Uterus (tissue), 4 donors: ENCODE results near the gene FOXC2. TPM values are rescaled to one million over a fixed set of nuclear protein-coding genes. Genes with fewer than 3 reads are reported as not detected.

ENCODE experiments used
- DNase-seq, 2 donors: peaks; one replicate each; pipeline ENCODE4 v3.0.0-alpha.2; 2019 to 2020
- H3K27ac ChIP-seq, 2 donors: fragments of 200-600 bp; sonication (generic); 1 replicate in 1 of 2; 2 replicates in 1 of 2; pipeline ENCODE4 v1.5.1; 2016 to 2018
- H3K27me3 ChIP-seq, 2 donors: fragments of 200-600 bp; sonication (generic); one replicate each; pipeline ENCODE4 v1.5.1; 2018 to 2019; ENCODE audit warnings: control low read depth in 1 of 2
- H3K36me3 ChIP-seq, 2 donors: fragments of 200-600 bp; sonication (generic); one replicate each; pipeline ENCODE4 v1.5.1; 2019; ENCODE audit warnings: control low read depth in 1 of 2
- H3K4me1 ChIP-seq, 2 donors: fragments of 200-600 bp; sonication (generic); one replicate each; pipeline ENCODE4 v1.5.1; 2018 to 2019; ENCODE audit warnings: control low read depth in 1 of 2
- H3K4me3 ChIP-seq, 2 donors: fragments of 200-600 bp; sonication (generic); 1 replicate in 1 of 2; 2 replicates in 1 of 2; pipeline ENCODE4 v1.5.1; 2018 to 2019; ENCODE audit warnings: mild to moderate bottlenecking in 1 of 2
- H3K9me3 ChIP-seq, 2 donors: fragments of 200-600 bp; sonication (generic); one replicate each; pipeline ENCODE4 v1.5.1; 2019; ENCODE audit warnings: control low read depth in 1 of 2
- POLR2A ChIP-seq, 2 donors: fragments of 450-650 bp; IDR thresholded peaks; one replicate each; pipeline ENCODE4 v1.6.1; 2016; ENCODE audit warnings: antibody characterized with exemption in 2 of 2, mild to moderate bottlenecking in 1 of 2, moderate library complexity in 1 of 2
- intact Hi-C: fragments of 100-400 bp; cut with DNase I; formaldehyde crosslinking; loops from one replicate; pipeline ENCODE4 v1.15.1; 2023; ENCODE audit warnings: low total_unique reads
- total RNA-seq, 4 donors: library from RNA; depleted of rRNA in 3 of 4; stranded (reverse); fragments of >200 nt in 3 of 4; gene quantifications; one replicate each; pipeline versions ENCODE4 v1.1.0 to v1.2.4, GENCODE V29; 2014 to 2023
- TF ChIP-seq, protein P1 (sequence below), 4 experiments: fragments of 200-600 bp in 2 of 4; fragments of 450-650 bp in 2 of 4; sonication (generic) in 2 of 4; IDR thresholded peaks; one replicate each; pipeline ENCODE4 v1.5.1; 2016 to 2019; ENCODE audit warnings: antibody characterized with exemption in 4 of 4, mild to moderate bottlenecking in 2 of 4, moderate library complexity in 1 of 4
- donor health status: DM: yes; HTN: yes; CAD: no.

Gene FOXC2
- total RNA-seq = 1 to 10 TPM in 1 of 4 donors, under 1 TPM in 1, not detected in 2; 0.21 to 2.6 TPM

DNA sequence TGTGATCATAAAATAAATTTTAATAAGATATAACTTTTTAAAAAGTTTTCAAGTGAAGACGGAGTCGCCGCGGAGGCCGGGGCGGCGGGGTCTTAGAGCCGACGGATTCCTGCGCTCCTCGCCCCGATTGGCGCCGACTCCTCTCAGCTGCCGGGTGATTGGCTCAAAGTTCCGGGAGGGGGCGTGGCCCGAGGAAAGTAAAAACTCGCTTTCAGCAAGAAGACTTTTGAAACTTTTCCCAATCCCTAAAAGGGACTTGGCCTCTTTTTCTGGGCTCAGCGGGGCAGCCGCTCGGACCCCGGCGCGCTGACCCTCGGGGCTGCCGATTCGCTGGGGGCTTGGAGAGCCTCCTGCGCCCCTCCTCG lies at the start of gene FOXC2:
Gene FOXC2, plus strand, starts transcription at position 229 of the 365 bp plus-strand sequence. CDS start 507 bp downstream, outside the sequence.
- Histone ChIP-seq H3K4me1 (no peaks in the 10 kb centered on the region), H3K27ac (peak within 1 kb of the TSS in 1 of 2 donors; percentile 31), H3K36me3 (no peaks in the 10 kb centered on the region), H3K27me3 (peaks cover 16 to 52% of the 10 kb centered on the region in 2 donors), H3K4me3 (peak within 1 kb of the TSS in 1 of 2 donors; percentile 8), H3K9me3 (no peaks in the 10 kb centered on the region)
- TF ChIP-seq, protein P1, sequence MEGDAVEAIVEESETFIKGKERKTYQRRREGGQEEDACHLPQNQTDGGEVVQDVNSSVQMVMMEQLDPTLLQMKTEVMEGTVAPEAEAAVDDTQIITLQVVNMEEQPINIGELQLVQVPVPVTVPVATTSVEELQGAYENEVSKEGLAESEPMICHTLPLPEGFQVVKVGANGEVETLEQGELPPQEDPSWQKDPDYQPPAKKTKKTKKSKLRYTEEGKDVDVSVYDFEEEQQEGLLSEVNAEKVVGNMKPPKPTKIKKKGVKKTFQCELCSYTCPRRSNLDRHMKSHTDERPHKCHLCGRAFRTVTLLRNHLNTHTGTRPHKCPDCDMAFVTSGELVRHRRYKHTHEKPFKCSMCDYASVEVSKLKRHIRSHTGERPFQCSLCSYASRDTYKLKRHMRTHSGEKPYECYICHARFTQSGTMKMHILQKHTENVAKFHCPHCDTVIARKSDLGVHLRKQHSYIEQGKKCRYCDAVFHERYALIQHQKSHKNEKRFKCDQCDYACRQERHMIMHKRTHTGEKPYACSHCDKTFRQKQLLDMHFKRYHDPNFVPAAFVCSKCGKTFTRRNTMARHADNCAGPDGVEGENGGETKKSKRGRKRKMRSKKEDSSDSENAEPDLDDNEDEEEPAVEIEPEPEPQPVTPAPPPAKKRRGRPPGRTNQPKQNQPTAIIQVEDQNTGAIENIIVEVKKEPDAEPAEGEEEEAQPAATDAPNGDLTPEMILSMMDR (IDR thresholded peaks at IDR 0.05) = no peak
- TF ChIP-seq POLR2A (IDR thresholded peaks at IDR 0.05) = peak in 1 of 2 donors; percentile 8
- intact Hi-C loops = loop anchor here (5.0 kb wide), 1 partner anchor 496 kb away; no protein-coding TSS in a partner anchor
- DNase-seq = peak; percentile 67 to 69

DNA sequence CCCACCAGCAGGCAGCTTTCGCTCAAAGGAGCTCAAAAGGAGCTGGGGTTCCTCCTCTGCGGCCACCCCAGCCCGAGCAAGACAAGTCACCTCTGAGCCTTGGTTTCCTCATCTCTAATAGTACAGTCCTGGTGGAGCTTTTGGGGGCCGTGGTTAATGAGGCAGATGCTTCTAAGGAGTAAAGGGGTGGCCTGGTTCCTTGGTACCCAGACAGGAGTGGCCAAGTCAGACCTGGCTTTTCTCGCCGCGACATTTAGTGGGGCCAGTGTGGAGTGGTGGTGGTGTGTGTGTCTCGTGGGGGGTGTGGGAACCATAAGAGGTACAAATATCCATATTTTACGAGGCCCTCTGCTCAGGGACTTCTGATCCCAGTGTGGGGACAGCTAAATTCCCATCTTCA lies 49.6 kb upstream of the FOXC2 start:
- H3K27ac ChIP-seq = no peak overlapping the region
- no peaks in the 10 kb centered on the region for H3K9me3 ChIP-seq
- H3K4me1 ChIP-seq = no peaks in the 10 kb centered on the region
- intact Hi-C loops = loop anchor here (5.0 kb wide), 1 partner anchor 445 kb away; no protein-coding TSS in a partner anchor
- no peak overlapping the region for H3K4me3 ChIP-seq
- H3K36me3 ChIP-seq = no peaks in the 10 kb centered on the region
- DNase-seq = no peak
- H3K27me3 ChIP-seq = peaks cover 0 to 27% of the 10 kb centered on the region in 2 donors
- TF ChIP-seq, protein P1 (IDR thresholded peaks at IDR 0.05) = no peak
- TF ChIP-seq POLR2A (IDR thresholded peaks at IDR 0.05) = no peak

DNA sequence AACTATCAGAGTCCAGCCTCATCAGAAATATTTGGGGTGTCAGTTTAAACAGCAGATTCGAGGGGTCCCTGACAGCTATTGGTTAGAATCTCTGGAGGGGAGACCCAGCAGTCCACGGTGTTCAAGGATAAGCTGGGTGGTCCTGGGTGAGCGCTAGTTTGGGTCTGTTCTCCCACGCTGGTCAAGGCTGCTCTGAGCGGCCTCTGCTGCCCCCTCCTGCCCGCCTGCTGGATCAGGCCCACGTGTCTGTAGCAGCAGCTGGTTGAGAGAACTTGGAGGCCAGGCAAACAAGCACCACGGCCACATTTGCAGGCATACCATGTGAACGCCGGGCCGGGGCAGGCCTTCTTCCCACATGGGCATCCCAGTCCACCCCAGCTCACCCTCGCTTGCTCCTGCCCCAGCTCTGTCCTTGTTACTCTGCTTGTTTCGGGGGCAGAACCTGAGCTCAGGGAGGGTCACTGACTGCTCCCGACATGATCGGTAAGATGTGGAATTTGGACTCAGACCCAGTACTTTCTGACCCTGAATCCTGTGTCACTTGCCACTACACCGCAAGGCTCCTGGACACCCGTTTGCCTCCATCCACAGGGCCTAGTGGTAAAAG lies 48.9 kb upstream of the FOXC2 start:
- no peaks in the 10 kb centered on the region for H3K4me1 ChIP-seq
- DNase-seq = peak; percentile 44 to 51

DNA sequence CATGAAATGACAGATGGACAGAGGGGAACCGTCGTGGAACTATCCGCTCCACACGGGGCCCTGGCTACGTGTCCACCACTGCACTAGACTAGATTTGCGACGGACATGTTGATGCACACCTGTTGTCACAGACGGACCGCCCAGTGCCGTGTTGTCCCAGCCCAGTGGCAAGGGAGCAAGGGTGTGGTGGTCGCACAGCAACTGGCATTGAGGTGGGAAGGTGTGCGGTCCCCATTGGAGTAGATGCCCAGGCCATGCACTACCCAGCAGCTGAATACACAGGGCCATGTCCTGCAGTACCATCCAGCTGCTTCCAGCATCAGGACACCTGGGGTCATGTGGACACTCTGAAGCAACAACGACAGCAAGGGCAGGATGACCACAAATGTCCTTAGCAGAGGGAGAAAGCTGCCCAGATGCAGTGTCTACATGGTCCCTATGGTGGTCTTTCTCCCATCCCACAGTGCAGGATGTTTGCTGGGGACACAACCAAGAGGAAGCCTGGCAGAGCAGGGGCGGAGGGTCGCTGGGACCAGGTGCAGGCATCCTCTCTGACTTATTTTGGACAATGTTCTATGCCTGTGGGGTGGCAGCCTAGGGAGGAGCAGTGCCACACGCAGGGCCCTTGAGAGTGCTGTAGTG lies 47.5 kb upstream of the FOXC2 start:
- Histone ChIP-seq H3K4me1 (no peaks in the 10 kb centered on the region), H3K27ac (no peak overlapping the region), H3K4me3 (no peak overlapping the region)

More for the DNA sequence above, 48.9 kb upstream of the FOXC2 start:
- Histone ChIP-seq H3K27me3 (peaks cover 0 to 31% of the 10 kb centered on the region in 2 donors), H3K27ac (no peak overlapping the region), H3K4me3 (no peak overlapping the region), H3K9me3 (no peaks in the 10 kb centered on the region), H3K36me3 (no peaks in the 10 kb centered on the region)
- intact Hi-C loops = loop anchor here (5.0 kb wide), 1 partner anchor 445 kb away; no protein-coding TSS in a partner anchor
- TF ChIP-seq, protein P1 (IDR thresholded peaks at IDR 0.05) = peak; percentile 56 to 91 (median 76)
- TF ChIP-seq POLR2A (IDR thresholded peaks at IDR 0.05) = no peak

More for the DNA sequence above, 47.5 kb upstream of the FOXC2 start:
- intact Hi-C loops = loop anchor here (5.0 kb wide), 1 partner anchor 447 kb away; no protein-coding TSS in a partner anchor
- no peaks in the 10 kb centered on the region for H3K36me3 ChIP-seq
- H3K27me3 ChIP-seq = peaks cover 0 to 30% of the 10 kb centered on the region in 2 donors
- no peak for TF ChIP-seq POLR2A (IDR thresholded peaks at IDR 0.05)
- TF ChIP-seq, protein P1 (IDR thresholded peaks at IDR 0.05) = no peak
- no peaks in the 10 kb centered on the region for H3K9me3 ChIP-seq
- DNase-seq = no peak
